ENCODE data around the gene NHEJ1. TPM values are rescaled to one million over a fixed set of nuclear protein-coding genes. Genes with fewer than 3 reads are reported as not detected.

The NHEJ1 gene
- total and polyA plus RNA-seq, 2 donors (not counting 3 experiments of a cell fraction or from before 2014, with no cell fraction given) = 12.8 to 12.9 TPM

- CTCF ChIA-PET = interaction anchor here (1.2 to 2.3 kb wide), 6 partner anchors 12 to 69 kb away, joined by 3 to 10 read pairs (median 4); no protein-coding TSS in a partner anchor
Measured at GRCh38 chr2:219099329-219099728, 61.3 kb downstream of the NHEJ1 start.

More at GRCh38 chr2:219099329-219099728, 61.3 kb downstream of the NHEJ1 start:
- no peaks in the 10 kb centered on the region for H4K20me1 ChIP-seq (replicated peaks; ENCODE audit: control insufficient read depth, extremely low read depth, insufficient read depth, low read length)
- H2AFZ ChIP-seq (ENCODE audit: low read depth, low read length) = no peak overlapping the region
- no peaks in the 10 kb centered on the region for H3K4me1 ChIP-seq (ENCODE audit: control insufficient read depth, extremely low read depth, insufficient read depth, low read length)
- DNase-seq (ENCODE audit: low read depth, low spot score) (no peak), FAIRE-seq (no peak)
- H3K27me3 ChIP-seq (ENCODE audit: control insufficient read depth in 2 of 2, insufficient read depth in 2 of 2, low read length in 2 of 2) = no peaks in the 10 kb centered on the region
- H3K36me3 ChIP-seq (ENCODE audit: control insufficient read depth in 2 of 2, extremely low read depth in 1 of 2, insufficient read depth in 2 of 2, low read length in 2 of 2) = no peaks in the 10 kb centered on the region
- no peak overlapping the region for H3K27ac ChIP-seq (ENCODE audit: insufficient read depth, low read depth, low read length)
- H3K4me2 ChIP-seq (ENCODE audit: insufficient read depth, low read length) = no peak overlapping the region
- H3K9me3 ChIP-seq (replicated peaks; ENCODE audit: control insufficient read depth, insufficient read depth, low read length) = no peaks in the 10 kb centered on the region
- dilution Hi-C loops (cut with MboI; ENCODE audit: extremely low pct_ligation_motif_present, low sequenced_read_pairs) (no loop called here), intact Hi-C loops (cut with micrococcal nuclease) (no loop called here)
- no TSS peak for BruUV-seq (replicated peaks)
- H3K9ac ChIP-seq (replicated peaks; ENCODE audit: extremely low read depth, insufficient read depth, low read length) = no peak overlapping the region
- H3K79me2 ChIP-seq (ENCODE audit: control insufficient read depth, insufficient read depth, low read length) = no peaks in the 10 kb centered on the region
- POLR2A ChIA-PET = no interaction called here
- no peak for TF ChIP-seq MYC (IDR thresholded peaks at IDR 0.05; ENCODE audit: low read depth, low read length)
- no peak for TF ChIP-seq FOS (IDR thresholded peaks at IDR 0.05; ENCODE audit: borderline replicate concordance, insufficient read depth, low read length)
- no peak for TF ChIP-seq POLR2AphosphoS5 (IDR thresholded peaks at IDR 0.05; ENCODE audit: insufficient read depth, low read depth, low read length)
- TF ChIP-seq CTCF (IDR thresholded peaks at IDR 0.05; ENCODE audit: extremely low read depth in 1 of 2, insufficient read depth in 1 of 2, low read depth in 1 of 2, low read length in 2 of 2) = no peak
- TF ChIP-seq JUN (IDR thresholded peaks at IDR 0.05; ENCODE audit: borderline replicate concordance, insufficient read depth, insufficient read length, low read depth) = no peak
- no peak for TF ChIP-seq GATA2 (IDR thresholded peaks at IDR 0.05; ENCODE audit: insufficient read depth, insufficient read length, low read depth, low read length)
- TF ChIP-seq MAX (IDR thresholded peaks at IDR 0.05; ENCODE audit: insufficient read depth, insufficient read length) = no peak
- TF ChIP-seq POLR2A (IDR thresholded peaks at IDR 0.05; ENCODE audit: low read depth, low read length) = no peak
- TF ChIP-seq EZH2 (IDR thresholded peaks at IDR 0.05; ENCODE audit: borderline replicate concordance, low read depth, low read length, severe bottlenecking) = no peak
- H3K9me1 ChIP-seq (replicated peaks; ENCODE audit: control insufficient read depth, extremely low read depth, insufficient read depth, low read length) = no peaks in the 10 kb centered on the region
- no peak overlapping the region for H3K4me3 ChIP-seq (replicated peaks in 1 of 3; ENCODE audit: insufficient read depth in 1 of 3, low read depth in 1 of 3, low read length in 3 of 3)
